Measurements from ENCODE around the gene NUDT8. TPM values are rescaled to one million over a fixed set of nuclear protein-coding genes. Genes with fewer than 3 reads are reported as not detected.

Gene NUDT8
- total RNA-seq: 104 TPM
- long read RNA-seq, transcript NUDT8-201 (3 exons, 809 nt): minor isoform, 11 of 71 reads
- long read RNA-seq, transcript NUDT8-202 (4 exons, 728 nt): major isoform, 46 of 71 reads
- long read RNA-seq, partial matches to known transcripts: 0 of 71 reads
- long read RNA-seq, other reads (novel, unspliced or antisense): 14 of 71 reads

- ATAC-seq (peak; percentile 70), DNase-seq (ENCODE audit: missing footprints) (peak; percentile 95)
- intact Hi-C loops (cut with DNase I): loop anchor here (2.0 kb wide), 1 partner anchor 29 kb away; no protein-coding TSS in a partner anchor
These were observed at the start of gene NUDT8 for GRCh38 chr11:67629386-67630227. NUDT8 (minus strand) TSS chr11:67629937; CDS start chr11:67629911, 26 bp downstream.

GRCh38 chr11:67675058-67675747, 45.5 kb upstream of the NUDT8 start:
- ATAC-seq (no peak), DNase-seq (ENCODE audit: missing footprints) (no peak)
- intact Hi-C loops (cut with DNase I): no loop called here

- DNase-seq (ENCODE audit: missing footprints) (no peak), ATAC-seq (no peak)
- intact Hi-C loops (cut with DNase I): no loop called here
These were observed 44.7 kb upstream of the NUDT8 start, which contains the start of gene ALDH3B2 for GRCh38 chr11:67674442-67674871. ALDH3B2 (minus strand) TSS chr11:67674623; CDS start chr11:67666935, 7,688 bp downstream.

GRCh38 chr11:67673902-67674301, 44.2 kb upstream of the NUDT8 start:
- intact Hi-C loops (cut with DNase I): no loop called here
- DNase-seq (ENCODE audit: missing footprints) (no peak), ATAC-seq (no peak)

- ATAC-seq (no peak), DNase-seq (ENCODE audit: missing footprints) (no peak)
- intact Hi-C loops (cut with DNase I): no loop called here
These were observed 43.6 kb upstream of the NUDT8 start for GRCh38 chr11:67673358-67673757.

- DNase-seq (ENCODE audit: missing footprints) (no peak), ATAC-seq (no peak)
- intact Hi-C loops (cut with DNase I): no loop called here
These were observed 41.4 kb upstream of the NUDT8 start for GRCh38 chr11:67671211-67671520.

GRCh38 chr11:67670316-67671210, 40.8 kb upstream of the NUDT8 start:
- intact Hi-C loops (cut with DNase I): no loop called here
- DNase-seq (ENCODE audit: missing footprints) (no peak), ATAC-seq (no peak)

- DNase-seq (ENCODE audit: missing footprints) (no peak), ATAC-seq (no peak)
- intact Hi-C loops (cut with DNase I): no loop called here
These were observed 38.4 kb upstream of the NUDT8 start for GRCh38 chr11:67668192-67668551.

GRCh38 chr11:67667490-67668191, 37.9 kb upstream of the NUDT8 start:
- no peak for ATAC-seq
- no peak for DNase-seq (ENCODE audit: missing footprints)
- intact Hi-C loops (cut with DNase I): no loop called here

- intact Hi-C loops (cut with DNase I): no loop called here
- ATAC-seq (no peak), DNase-seq (ENCODE audit: missing footprints) (no peak)
These were observed 37.1 kb upstream of the NUDT8 start for GRCh38 chr11:67666676-67667489.

- intact Hi-C loops (cut with DNase I): no loop called here
- no peak for DNase-seq (ENCODE audit: missing footprints)
- no peak for ATAC-seq
These were observed 36.5 kb upstream of the NUDT8 start for GRCh38 chr11:67666303-67666645.

- intact Hi-C loops (cut with DNase I): no loop called here
- no peak for ATAC-seq
- DNase-seq (ENCODE audit: missing footprints): no peak
These were observed 36.0 kb upstream of the NUDT8 start for GRCh38 chr11:67665541-67666302.

- no peak for ATAC-seq
- DNase-seq (ENCODE audit: missing footprints): no peak
- intact Hi-C loops (cut with DNase I): no loop called here
These were observed 35.2 kb upstream of the NUDT8 start for GRCh38 chr11:67664696-67665540.

GRCh38 chr11:67664213-67664585, 34.5 kb upstream of the NUDT8 start:
- intact Hi-C loops (cut with DNase I): no loop called here
- no peak for ATAC-seq
- DNase-seq (ENCODE audit: missing footprints): no peak

- intact Hi-C loops (cut with DNase I): no loop called here
- ATAC-seq (no peak), DNase-seq (ENCODE audit: missing footprints) (no peak)
These were observed 33.9 kb upstream of the NUDT8 start for GRCh38 chr11:67663532-67664212.
